ENCODE data around the gene CCDC69. TPM values are rescaled to one million over a fixed set of nuclear protein-coding genes. Genes with fewer than 3 reads are reported as not detected.
"Not testable (repeated sequence)": the region's sequence is repeated elsewhere in the genome, so short reads cannot be mapped to it uniquely, and the experiment has no call there.

Gene CCDC69
- total RNA-seq, 6 experiments from 2014 or later = 11.8 to 30.9 (median 22.9) TPM

DNA sequence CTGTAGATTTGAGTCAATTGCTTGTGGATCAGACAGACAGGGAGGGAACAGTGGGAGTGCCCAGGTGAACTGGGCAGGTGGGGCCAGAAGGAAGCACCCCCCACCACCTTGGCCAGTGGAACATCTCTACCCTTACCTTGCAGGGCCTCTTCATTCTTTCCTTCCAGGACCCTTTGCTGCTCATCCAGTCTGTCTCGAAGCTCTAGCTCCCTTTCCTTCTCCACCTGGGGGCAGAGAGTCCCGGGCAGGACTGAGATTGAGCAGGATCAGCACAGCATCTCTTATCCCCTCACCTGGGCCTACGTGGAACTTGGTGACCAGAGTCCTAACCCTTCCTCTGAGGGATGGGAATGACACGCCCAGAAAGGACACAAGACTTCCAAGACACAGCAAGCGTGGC, 25.0 kb downstream of the CCDC69 start:
- DNase-seq (peak in 1 of 3 donors; percentile 39), ATAC-seq (no peak)
- WGBS (ENCODE audit: insufficient coverage, low coverage, low lambda C conversion rate, missing lambda C conversion rate) = no CpG with 5 or more reads among the region's 5 CpGs
- Histone ChIP-seq H3K4me1 (peaks cover 0 to 12% (median 2%) of the 10 kb centered on the region in 4 donors), H3K9me3 (no peaks in the 10 kb centered on the region), H3K4me3 (no peak overlapping the region), H3K27ac (no peak overlapping the region), H3K27me3 (no peaks in the 10 kb centered on the region), H3K36me3 (peaks cover 0 to 10% (median 0%) of the 10 kb centered on the region in 4 donors)
- intact Hi-C loops (cut with DNase I) = no loop called here
- TF ChIP-seq, protein P1, sequence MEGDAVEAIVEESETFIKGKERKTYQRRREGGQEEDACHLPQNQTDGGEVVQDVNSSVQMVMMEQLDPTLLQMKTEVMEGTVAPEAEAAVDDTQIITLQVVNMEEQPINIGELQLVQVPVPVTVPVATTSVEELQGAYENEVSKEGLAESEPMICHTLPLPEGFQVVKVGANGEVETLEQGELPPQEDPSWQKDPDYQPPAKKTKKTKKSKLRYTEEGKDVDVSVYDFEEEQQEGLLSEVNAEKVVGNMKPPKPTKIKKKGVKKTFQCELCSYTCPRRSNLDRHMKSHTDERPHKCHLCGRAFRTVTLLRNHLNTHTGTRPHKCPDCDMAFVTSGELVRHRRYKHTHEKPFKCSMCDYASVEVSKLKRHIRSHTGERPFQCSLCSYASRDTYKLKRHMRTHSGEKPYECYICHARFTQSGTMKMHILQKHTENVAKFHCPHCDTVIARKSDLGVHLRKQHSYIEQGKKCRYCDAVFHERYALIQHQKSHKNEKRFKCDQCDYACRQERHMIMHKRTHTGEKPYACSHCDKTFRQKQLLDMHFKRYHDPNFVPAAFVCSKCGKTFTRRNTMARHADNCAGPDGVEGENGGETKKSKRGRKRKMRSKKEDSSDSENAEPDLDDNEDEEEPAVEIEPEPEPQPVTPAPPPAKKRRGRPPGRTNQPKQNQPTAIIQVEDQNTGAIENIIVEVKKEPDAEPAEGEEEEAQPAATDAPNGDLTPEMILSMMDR (IDR thresholded peaks at IDR 0.05) = no peak
- no peak for TF ChIP-seq POLR2A (IDR thresholded peaks at IDR 0.05)

DNA sequence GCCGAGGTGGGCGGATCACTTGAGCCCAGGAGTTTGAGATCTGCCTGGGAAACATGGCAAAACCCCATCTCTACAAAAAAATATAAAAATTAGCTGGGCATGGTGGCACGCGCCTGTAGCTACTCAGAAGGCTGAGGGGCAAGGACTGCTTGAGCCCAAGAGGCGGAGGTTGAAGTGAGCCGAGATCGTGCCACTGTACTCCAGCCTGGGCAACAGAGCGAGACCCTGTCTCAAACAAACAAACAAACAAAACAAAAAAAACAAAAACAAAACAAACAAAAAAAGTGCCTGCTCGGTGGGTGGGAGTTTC, 26.6 kb downstream of the CCDC69 start:
- Histone ChIP-seq H3K4me1 (peaks cover 0 to 12% (median 2%) of the 10 kb centered on the region in 4 donors), H3K36me3 (peaks cover 0 to 10% (median 0%) of the 10 kb centered on the region in 4 donors)
- H3K27ac ChIP-seq; DNase-seq; intact Hi-C loops (cut with DNase I); H3K9me3 ChIP-seq; H3K4me3 ChIP-seq; H3K27me3 ChIP-seq; ATAC-seq: not testable (repeated sequence)
- 94% methylated on average over 5 of the region's 9 CpGs for WGBS (ENCODE audit: insufficient coverage, low coverage, low lambda C conversion rate, missing lambda C conversion rate)

DNA sequence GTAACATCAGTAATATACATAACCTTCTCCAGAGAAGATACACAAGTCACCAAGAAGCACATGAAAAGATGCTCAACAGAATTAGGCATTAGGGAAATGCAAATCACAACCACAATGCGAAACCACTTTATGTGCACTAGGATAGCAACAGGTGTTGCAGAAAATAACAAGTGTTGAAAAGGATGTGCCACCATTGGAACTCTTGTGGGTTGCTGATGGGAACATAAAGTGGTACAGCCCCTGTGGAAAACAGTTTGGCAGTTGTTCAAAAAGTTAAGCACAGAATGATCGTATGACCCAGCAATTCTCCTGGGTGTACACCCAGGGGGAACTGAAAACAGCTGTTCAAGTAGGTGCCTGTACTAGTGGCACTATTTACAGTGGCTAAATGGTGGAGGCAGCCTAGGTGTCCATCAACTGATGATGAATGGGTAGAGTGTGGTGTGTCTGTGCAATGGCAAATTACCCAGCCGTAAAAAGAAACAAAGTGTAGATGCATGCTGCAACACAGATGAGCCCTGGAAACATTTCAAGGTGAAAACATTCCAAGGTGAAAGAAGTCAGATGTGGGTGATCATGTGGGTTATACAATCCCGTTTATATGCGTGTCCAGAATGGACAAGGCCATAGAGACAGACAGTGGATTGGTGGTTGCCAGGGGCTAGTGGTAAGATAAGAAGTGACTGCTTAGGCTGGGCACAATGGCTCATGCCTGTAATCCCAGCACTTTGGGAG, 27.2 kb downstream of the CCDC69 start:
- Histone ChIP-seq H3K4me1 (peaks cover 0 to 12% (median 2%) of the 10 kb centered on the region in 4 donors), H3K9me3 (no peaks in the 10 kb centered on the region), H3K27me3 (no peaks in the 10 kb centered on the region), H3K27ac (no peak overlapping the region), H3K4me3 (no peak overlapping the region), H3K36me3 (peaks cover 0 to 10% (median 0%) of the 10 kb centered on the region in 4 donors)
- TF ChIP-seq, protein P1 (IDR thresholded peaks at IDR 0.05) = no peak
- TF ChIP-seq POLR2A (IDR thresholded peaks at IDR 0.05) = no peak
- DNase-seq = peak in 1 of 3 donors; percentile 33
- intact Hi-C loops (cut with DNase I) = no loop called here
- WGBS (ENCODE audit: insufficient coverage, low coverage, low lambda C conversion rate, missing lambda C conversion rate) = 48% methylated on average over 5 of the region's 5 CpGs
- peak in 2 of 4 donors; percentile 32 to 34 for ATAC-seq

DNA sequence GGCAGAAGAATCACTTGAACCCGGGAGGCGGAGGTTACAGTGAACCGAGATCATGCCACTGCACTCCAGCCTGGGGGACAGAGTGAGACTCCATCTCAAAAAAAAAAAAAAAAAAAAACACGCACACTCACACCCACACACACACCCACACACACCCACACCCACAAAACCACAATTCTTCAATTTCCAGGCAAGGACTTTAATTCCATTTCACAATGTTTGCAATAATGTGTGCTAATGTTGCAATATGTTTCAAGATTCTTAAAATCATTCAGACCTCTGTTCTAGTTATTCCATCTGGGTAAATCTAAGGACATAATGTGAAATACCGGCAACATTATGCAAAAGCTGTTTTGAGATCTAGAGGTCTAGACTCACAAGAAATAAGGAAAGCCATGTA, 28.3 kb downstream of the CCDC69 start:
- intact Hi-C loops (cut with DNase I) = no loop called here
- Histone ChIP-seq H3K4me3 (no peak overlapping the region), H3K27ac (peak overlapping the region in 2 of 3 donors; percentile 3 to 24), H3K27me3 (no peaks in the 10 kb centered on the region), H3K36me3 (peaks cover 0 to 8% (median 0%) of the 10 kb centered on the region in 4 donors), H3K9me3 (no peaks in the 10 kb centered on the region), H3K4me1 (peaks cover 0 to 12% (median 2%) of the 10 kb centered on the region in 4 donors)
- DNase-seq = peak in 1 of 3 donors; percentile 50
- TF ChIP-seq, protein P1 (IDR thresholded peaks at IDR 0.05) = no peak
- TF ChIP-seq POLR2A (IDR thresholded peaks at IDR 0.05) = no peak
- ATAC-seq = peak; percentile 65 to 89 (median 74)
- WGBS (ENCODE audit: insufficient coverage, low coverage, low lambda C conversion rate, missing lambda C conversion rate) = 59% methylated on average over 5 of the region's 5 CpGs

DNA sequence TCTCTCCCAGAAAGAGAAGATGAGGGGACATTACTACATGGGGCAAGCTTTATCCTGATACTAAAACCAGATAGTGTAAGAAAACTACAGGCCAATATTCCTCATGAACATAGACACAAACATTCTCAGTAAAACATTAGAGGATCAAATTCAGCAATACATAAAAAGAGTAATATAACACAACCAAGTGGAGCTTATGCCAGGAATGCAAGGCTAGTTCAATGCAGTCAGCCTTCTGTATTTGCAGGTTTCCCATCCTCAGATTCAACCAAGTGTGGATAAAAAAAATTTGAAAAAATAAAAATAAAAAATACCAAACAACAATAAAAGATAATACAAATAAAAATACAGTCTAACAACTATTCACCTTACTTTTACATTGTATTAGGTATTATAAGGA, 31.3 kb downstream of the CCDC69 start:
- no peak for DNase-seq
- Histone ChIP-seq H3K9me3 (no peaks in the 10 kb centered on the region), H3K27me3 (no peaks in the 10 kb centered on the region), H3K4me1 (peaks cover 0 to 12% (median 2%) of the 10 kb centered on the region in 4 donors), H3K27ac (no peak overlapping the region), H3K36me3 (no peaks in the 10 kb centered on the region), H3K4me3 (no peak overlapping the region)
- intact Hi-C loops (cut with DNase I) = no loop called here
- ATAC-seq = no peak
- no peak for TF ChIP-seq POLR2A (IDR thresholded peaks at IDR 0.05)
